Right lobe of liver (tissue), 6 donors: ENCODE results near the gene SLC10A7. TPM values are rescaled to one million over a fixed set of nuclear protein-coding genes. Genes with fewer than 3 reads are reported as not detected.

Source experiments
- ATAC-seq, 4 donors: fragments of 200-7000 bp; cut with Tn5 transposase; one replicate each; pipeline ENCODE4 v1.9.1; 2020; ENCODE audit warnings: mild to moderate bottlenecking in 4 of 4, moderate library complexity in 4 of 4
- DNase-seq, 3 donors: peaks; one replicate each; pipeline ENCODE4 v3.0.0-alpha.2; 2020
- H3K27ac ChIP-seq, 3 donors: fragments of 200-600 bp; one replicate each; pipeline ENCODE4 v1.8.0; 2022
- H3K27me3 ChIP-seq, 2 donors: fragments of 200-600 bp; one replicate each; pipeline ENCODE4 v1.8.0; 2022
- H3K36me3 ChIP-seq, 4 donors: fragments of 200-600 bp; sonication (generic) in 1 of 4; one replicate each; pipeline versions ENCODE4 v1.5.1 to v1.8.0; 2017 to 2022; ENCODE audit warnings: control low read depth in 1 of 4
- H3K4me1 ChIP-seq, 4 donors: fragments of 200-600 bp; sonication (generic) in 1 of 4; one replicate each; pipeline versions ENCODE4 v1.5.1 to v1.8.0; 2017 to 2022; ENCODE audit warnings: control low read depth in 1 of 4
- H3K4me3 ChIP-seq, 3 donors: fragments of 200-600 bp; one replicate each; pipeline ENCODE4 v1.8.0; 2022
- H3K9me3 ChIP-seq, 4 donors: fragments of 200-600 bp; sonication (generic) in 1 of 4; one replicate each; pipeline versions ENCODE4 v1.5.1 to v1.8.0; 2017 to 2022; ENCODE audit warnings: control low read depth in 1 of 4
- POLR2A ChIP-seq: fragments of 450-650 bp; IDR thresholded peaks from one replicate; pipeline ENCODE4 v1.6.1; 2017; ENCODE audit warnings: antibody characterized with exemption, mild to moderate bottlenecking
- WGBS: methylation state at CpG from one replicate; pipeline ENCODE4 v1.1.6; 2018; ENCODE audit warnings: low coverage, low lambda C conversion rate; ENCODE audit not compliant: insufficient coverage; ENCODE audit errors: missing lambda C conversion rate; 5-methylcytosine and 5-hydroxymethylcytosine counted together
- intact Hi-C, 2 donors: fragments of 100-400 bp; cut with DNase I; formaldehyde crosslinking; loops; one replicate each; pipeline versions ENCODE4 v1.11.2 to v1.14.1; 2022
- total RNA-seq, 6 experiments: library from RNA; depleted of rRNA in 2 of 6; stranded (reverse); fragments of >200 nt in 2 of 6; fragmentation: NEBNext Ultra II Directional in 3 of 6; extraction: Animal tissue kit (Norgen Biotek cat#: 25700) in 3 of 6; gene quantifications; one replicate each; pipeline versions ENCODE4 v1.1.0 to v1.2.4, GENCODE V29; 2016 to 2023
- TF ChIP-seq, protein P1 (sequence below), 4 donors: fragments of 200-600 bp in 3 of 4; fragments of 450-650 bp in 1 of 4; IDR thresholded peaks; one replicate each; pipeline versions ENCODE4 v1.5.1 to v1.8.0; 2016 to 2022; ENCODE audit warnings: antibody characterized with exemption in 4 of 4, mild to moderate bottlenecking in 2 of 4
- donor health status: DM: no; HTN: yes; CAD: no.
- donor health status: DM: no; HTN: no; CAD: no.
- donor health status: DM: no; HTN: no; CAD: no.
- donor health status: DM: no; HTN: yes; CAD: no.
- donor health status: DM: no; HTN: yes; CAD: no.

SLC10A7 gene
- total RNA-seq, 6 experiments from 2014 or later = 6.3 to 13.5 (median 9.5) TPM

DNA sequence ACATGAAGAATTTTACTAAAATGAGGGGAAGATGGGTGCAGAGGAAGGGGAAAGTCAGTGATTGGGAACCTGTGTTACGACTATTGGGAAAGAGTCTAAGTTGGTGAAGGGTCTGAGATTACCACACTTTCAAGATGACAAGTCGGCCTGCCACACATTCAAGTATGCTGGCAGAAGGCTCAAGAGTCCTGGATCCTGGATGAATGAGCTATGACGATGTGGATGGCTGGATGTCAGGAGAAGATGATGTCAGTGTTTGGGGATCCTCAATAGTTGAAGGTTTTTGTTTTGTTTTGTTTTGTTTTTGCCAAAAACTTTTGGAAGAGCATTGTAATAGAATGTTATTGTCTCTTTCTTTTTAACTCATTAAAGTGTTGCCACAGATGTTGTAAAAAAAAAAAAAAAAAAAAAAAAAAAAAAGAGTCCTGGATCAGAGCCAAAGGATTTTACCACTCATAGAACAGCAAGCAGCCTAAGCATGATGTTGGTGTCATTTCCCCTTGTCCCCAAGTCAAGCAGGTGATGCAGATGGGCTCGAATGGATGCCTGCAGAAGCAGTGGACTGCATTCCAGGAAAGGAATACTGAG is 186.8 kb downstream of the SLC10A7 start:
- no peaks in the 10 kb centered on the region for H3K36me3 ChIP-seq
- intact Hi-C loops = no loop called here
- ATAC-seq = no peak
- WGBS = 95% methylated on average over 4 of the region's 4 CpGs
- H3K27me3 ChIP-seq = no peaks in the 10 kb centered on the region
- peaks cover 0 to 16% (median 7%) of the 10 kb centered on the region in 4 donors for H3K4me1 ChIP-seq
- no peaks in the 10 kb centered on the region for H3K9me3 ChIP-seq
- DNase-seq = no peak
- TF ChIP-seq POLR2A = no peak
- TF ChIP-seq, protein P1, sequence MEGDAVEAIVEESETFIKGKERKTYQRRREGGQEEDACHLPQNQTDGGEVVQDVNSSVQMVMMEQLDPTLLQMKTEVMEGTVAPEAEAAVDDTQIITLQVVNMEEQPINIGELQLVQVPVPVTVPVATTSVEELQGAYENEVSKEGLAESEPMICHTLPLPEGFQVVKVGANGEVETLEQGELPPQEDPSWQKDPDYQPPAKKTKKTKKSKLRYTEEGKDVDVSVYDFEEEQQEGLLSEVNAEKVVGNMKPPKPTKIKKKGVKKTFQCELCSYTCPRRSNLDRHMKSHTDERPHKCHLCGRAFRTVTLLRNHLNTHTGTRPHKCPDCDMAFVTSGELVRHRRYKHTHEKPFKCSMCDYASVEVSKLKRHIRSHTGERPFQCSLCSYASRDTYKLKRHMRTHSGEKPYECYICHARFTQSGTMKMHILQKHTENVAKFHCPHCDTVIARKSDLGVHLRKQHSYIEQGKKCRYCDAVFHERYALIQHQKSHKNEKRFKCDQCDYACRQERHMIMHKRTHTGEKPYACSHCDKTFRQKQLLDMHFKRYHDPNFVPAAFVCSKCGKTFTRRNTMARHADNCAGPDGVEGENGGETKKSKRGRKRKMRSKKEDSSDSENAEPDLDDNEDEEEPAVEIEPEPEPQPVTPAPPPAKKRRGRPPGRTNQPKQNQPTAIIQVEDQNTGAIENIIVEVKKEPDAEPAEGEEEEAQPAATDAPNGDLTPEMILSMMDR (IDR thresholded peaks at IDR 0.05) = no peak
- H3K4me3 ChIP-seq = no peak overlapping the region
- H3K27ac ChIP-seq = no peak overlapping the region

DNA sequence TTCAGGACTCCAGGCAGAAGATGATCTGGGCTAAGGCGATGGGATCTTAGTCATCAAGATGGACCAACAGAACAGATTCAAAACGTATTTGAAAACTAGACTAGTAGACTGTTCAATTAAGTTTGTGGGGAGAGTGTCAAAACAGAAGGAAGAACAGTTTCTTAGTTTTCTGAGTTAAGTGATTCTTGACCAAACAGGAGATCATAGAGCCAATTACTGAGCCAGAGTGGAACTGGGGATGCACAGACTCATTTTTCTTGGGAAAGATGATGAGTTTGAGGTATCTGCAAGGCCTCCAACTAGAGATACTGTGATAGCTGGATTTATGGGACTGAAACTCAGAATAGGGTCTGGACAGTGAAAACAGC is 187.9 kb downstream of the SLC10A7 start:
- DNase-seq (no peak), ATAC-seq (no peak)
- Histone ChIP-seq H3K27ac (no peak overlapping the region), H3K27me3 (no peaks in the 10 kb centered on the region), H3K9me3 (no peaks in the 10 kb centered on the region), H3K4me3 (no peak overlapping the region), H3K36me3 (no peaks in the 10 kb centered on the region), H3K4me1 (peaks cover 0 to 16% (median 7%) of the 10 kb centered on the region in 4 donors)
- intact Hi-C loops = no loop called here
- TF ChIP-seq POLR2A = no peak
- TF ChIP-seq, protein P1 (IDR thresholded peaks at IDR 0.05) = no peak
- 82% methylated on average over 2 of the region's 2 CpGs for WGBS

DNA sequence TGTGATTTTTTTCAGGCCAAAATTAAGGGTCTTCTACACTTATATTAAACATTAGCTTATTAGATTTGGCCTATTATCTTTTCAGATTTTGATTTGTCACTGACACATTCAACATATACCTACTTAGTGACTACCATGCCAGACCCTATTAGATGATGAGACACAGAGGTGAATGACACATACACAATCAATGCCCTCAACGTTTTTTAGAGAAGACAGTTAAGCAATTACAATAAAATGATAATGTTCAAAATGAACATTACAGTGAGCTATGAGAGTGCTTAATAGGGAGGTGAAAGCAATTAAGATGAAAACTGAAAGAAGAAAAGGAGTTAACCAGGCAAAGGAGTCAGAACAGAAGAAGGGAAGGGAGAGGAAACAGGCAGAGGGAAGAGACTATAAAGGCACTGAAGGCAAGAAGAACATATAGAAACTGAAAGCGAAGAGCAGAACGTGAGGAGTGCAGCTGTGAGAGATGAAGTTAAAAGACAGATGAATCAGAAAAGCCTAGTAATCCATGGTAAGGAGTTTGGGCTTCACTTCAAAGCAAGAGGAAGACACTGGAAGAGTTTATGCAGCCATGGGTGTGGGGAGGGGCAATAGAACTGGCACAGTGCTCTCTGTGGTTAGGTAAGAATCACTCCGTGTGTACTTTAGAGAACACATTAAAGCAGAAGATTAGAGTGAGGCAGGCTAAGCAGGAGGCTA is 188.4 kb downstream of the SLC10A7 start:
- WGBS = 28% methylated on average over 3 of the region's 4 CpGs
- Histone ChIP-seq H3K4me1 (peaks cover 0 to 16% (median 7%) of the 10 kb centered on the region in 4 donors), H3K27me3 (no peaks in the 10 kb centered on the region), H3K9me3 (no peaks in the 10 kb centered on the region), H3K4me3 (no peak overlapping the region), H3K27ac (no peak overlapping the region), H3K36me3 (no peaks in the 10 kb centered on the region)
- DNase-seq (no peak), ATAC-seq (no peak)
- intact Hi-C loops = no loop called here
- TF ChIP-seq POLR2A = no peak
- TF ChIP-seq, protein P1 (IDR thresholded peaks at IDR 0.05) = no peak

DNA sequence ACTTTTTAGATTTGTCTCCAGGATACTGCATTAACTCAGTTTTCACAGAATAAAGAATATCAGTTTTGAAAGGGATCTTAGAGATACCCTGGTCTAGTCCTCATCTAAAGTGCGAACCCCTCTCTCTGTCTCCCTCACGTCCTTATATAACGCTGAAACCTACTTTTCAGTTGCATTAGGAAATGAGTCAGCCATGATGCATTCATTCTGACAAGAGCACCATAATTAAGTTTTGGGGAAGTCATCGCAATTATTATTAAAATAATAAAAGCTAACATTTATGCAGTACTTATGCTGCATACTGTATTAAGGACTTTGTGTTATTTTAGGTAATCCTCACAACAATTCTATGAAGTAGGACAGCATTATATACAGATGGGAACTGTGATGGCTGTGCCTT is 191.3 kb downstream of the SLC10A7 start:
- Histone ChIP-seq H3K4me1 (peaks cover 0 to under 1% (median 0%) of the 10 kb centered on the region in 4 donors), H3K4me3 (no peak overlapping the region), H3K9me3 (no peaks in the 10 kb centered on the region), H3K27me3 (no peaks in the 10 kb centered on the region), H3K36me3 (no peaks in the 10 kb centered on the region), H3K27ac (no peak overlapping the region)
- intact Hi-C loops = no loop called here
- ATAC-seq = no peak
- whole genome bisulfite sequencing = 74% methylated on average over 4 of the region's 4 CpGs
- no peak for DNase-seq
- TF ChIP-seq, protein P1 (IDR thresholded peaks at IDR 0.05) = no peak
- TF ChIP-seq POLR2A = no peak
